GM19455 (cell line): Measurements from ENCODE around the gene MAPK4.

ENCODE experiments used
- ATAC-seq: cut with Tn5 transposase; IDR thresholded peaks from one replicate; pipeline ENCODE4 v1.9.1; 2021; ENCODE audit not compliant: unreplicated experiment

The MAPK4 gene

GRCh38 chr18:50719471-50720324 lies 159.8 kb downstream of the MAPK4 start:
- no peak for ATAC-seq

- no peak for ATAC-seq
These were observed 160.4 kb downstream of the MAPK4 start for GRCh38 chr18:50720325-50720674.

- no peak for ATAC-seq
These were observed 161.1 kb downstream of the MAPK4 start for GRCh38 chr18:50721006-50721405.

- ATAC-seq, result no peak
These were observed 161.7 kb downstream of the MAPK4 start for GRCh38 chr18:50721451-50722120.

- no peak for ATAC-seq
These were observed 162.4 kb downstream of the MAPK4 start for GRCh38 chr18:50722311-50722710.

GRCh38 chr18:50724751-50725151 lies 164.9 kb downstream of the MAPK4 start:
- ATAC-seq, result no peak

GRCh38 chr18:50726960-50727589 lies 167.2 kb downstream of the MAPK4 start:
- peak; percentile 95 for ATAC-seq

GRCh38 chr18:50727721-50728471 lies 168.0 kb downstream of the MAPK4 start:
- ATAC-seq, result no peak

- no peak for ATAC-seq
These were observed 169.5 kb downstream of the MAPK4 start for GRCh38 chr18:50729376-50729775.

- ATAC-seq, result no peak
These were observed 170.1 kb downstream of the MAPK4 start for GRCh38 chr18:50729986-50730385.

- ATAC-seq, result no peak
These were observed 174.5 kb downstream of the MAPK4 start for GRCh38 chr18:50734342-50734741.

GRCh38 chr18:50734886-50735285 lies 175.0 kb downstream of the MAPK4 start:
- ATAC-seq, result no peak

GRCh38 chr18:50737127-50737526 lies 177.2 kb downstream of the MAPK4 start:
- ATAC-seq, result no peak

GRCh38 chr18:50738098-50738757 lies 178.3 kb downstream of the MAPK4 start:
- no peak for ATAC-seq

- ATAC-seq, result no peak
These were observed 183.1 kb downstream of the MAPK4 start for GRCh38 chr18:50742952-50743351.

- no peak for ATAC-seq
These were observed 184.4 kb downstream of the MAPK4 start for GRCh38 chr18:50744253-50744652.

- no peak for ATAC-seq
These were observed 186.1 kb downstream of the MAPK4 start for GRCh38 chr18:50745945-50746344.

- no peak for ATAC-seq
These were observed 188.0 kb downstream of the MAPK4 start for GRCh38 chr18:50747849-50748242.

- ATAC-seq, result no peak
These were observed 188.6 kb downstream of the MAPK4 start for GRCh38 chr18:50748243-50749229.

GRCh38 chr18:50749421-50749820 lies 189.5 kb downstream of the MAPK4 start:
- no peak for ATAC-seq
